Breast epithelium (tissue), 4 donors: Measurements from ENCODE around the gene DPAGT1. TPM values are rescaled to one million over a fixed set of nuclear protein-coding genes. Genes with fewer than 3 reads are reported as not detected.
A peak's percentile ranks its signal among the peaks of the same experiment; 100 is the strongest.

Experiments used
- DNase-seq, 2 donors: peaks; one replicate each; pipeline ENCODE4 v3.0.0-alpha.2; 2019; ENCODE audit warnings: low spot score in 2 of 2
- H3K27ac ChIP-seq, 2 donors: fragments of 200-600 bp; sonication (generic) in 1 of 2; one replicate each; pipeline ENCODE4 v1.5.1; 2016 to 2019; ENCODE audit warnings: mild to moderate bottlenecking in 1 of 2
- H3K27me3 ChIP-seq, 2 donors: fragments of 200-600 bp; sonication (generic) in 1 of 2; one replicate each; pipeline versions ENCODE4 v1.5.1 to v1.6.0; 2017 to 2019; ENCODE audit warnings: control low read depth in 1 of 2, mild to moderate bottlenecking in 1 of 2
- H3K36me3 ChIP-seq: fragments of 200-600 bp; one replicate; pipeline ENCODE4 v1.5.1; 2019
- H3K4me1 ChIP-seq, 2 donors: fragments of 200-600 bp; sonication (generic); one replicate each; pipeline ENCODE4 v1.5.1; 2016 to 2019; ENCODE audit warnings: control low read depth in 1 of 2
- H3K4me3 ChIP-seq, 3 donors: fragments of 200-600 bp; sonication (generic); 1 replicate in 2 of 3; 2 replicates in 1 of 3; pipeline ENCODE4 v1.5.1; 2016 to 2019; ENCODE audit warnings: mild to moderate bottlenecking in 3 of 3, moderate library complexity in 2 of 3
- H3K9me3 ChIP-seq, 2 donors: fragments of 200-600 bp; sonication (generic) in 1 of 2; one replicate each; pipeline ENCODE4 v1.5.1; 2016 to 2019; ENCODE audit warnings: control low read depth in 1 of 2
- CTCF ChIP-seq, 3 donors: fragments of 450-650 bp; IDR thresholded peaks; one replicate each; pipeline ENCODE4 v1.5.1; 2016 to 2017; ENCODE audit warnings: antibody characterized with exemption in 3 of 3, mild to moderate bottlenecking in 3 of 3, moderate library complexity in 3 of 3
- POLR2A ChIP-seq: fragments of 450-650 bp; IDR thresholded peaks from one replicate; pipeline ENCODE4 v1.6.1; 2016; ENCODE audit warnings: antibody characterized with exemption, mild to moderate bottlenecking, moderate library complexity
- POLR2AphosphoS5 ChIP-seq, 3 donors: sonication (generic); formaldehyde crosslinking; IDR thresholded peaks; one replicate each; pipeline ENCODE4 v1.6.1; 2017; ENCODE audit warnings: antibody characterized with exemption in 3 of 3
- intact Hi-C: fragments of 100-400 bp; cut with DNase I; formaldehyde crosslinking; loops from one replicate; pipeline ENCODE4 v1.15.1; 2023; ENCODE audit warnings: low total_unique reads
- total RNA-seq, 3 donors: library from RNA; depleted of rRNA; stranded (reverse); fragments of >200 nt; gene quantifications; one replicate each; pipeline ENCODE4 v1.1.0, GENCODE V29; 2016

Gene DPAGT1
- total RNA-seq, 3 donors from 2014 or later = 18.4 to 32.5 (median 27.2) TPM

- Histone ChIP-seq H3K36me3 (peaks cover 4% of the 10 kb centered on the region), H3K4me1 (peaks cover 0 to 5% of the 10 kb centered on the region in 2 donors), H3K27ac (no peak overlapping the region), H3K27me3 (no peaks in the 10 kb centered on the region), H3K4me3 (peak overlapping the region in 1 of 3 donors; percentile 13), H3K9me3 (no peaks in the 10 kb centered on the region)
- intact Hi-C loops = no loop called here
- DNase-seq = no peak
- TF ChIP-seq POLR2AphosphoS5 (IDR thresholded peaks at IDR 0.05) (no peak), POLR2A (no peak), CTCF (IDR thresholded peaks at IDR 0.05) (no peak)
Observed at GRCh38 chr11:119116235-119116594, 14.6 kb upstream of the DPAGT1 start.

- no peak for TF ChIP-seq CTCF (IDR thresholded peaks at IDR 0.05)
- TF ChIP-seq POLR2A = no peak
- TF ChIP-seq POLR2AphosphoS5 (IDR thresholded peaks at IDR 0.05) = no peak
- no peak for DNase-seq
- Histone ChIP-seq H3K4me3 (peak overlapping the region in 1 of 3 donors; percentile 13), H3K36me3 (peaks cover 4% of the 10 kb centered on the region), H3K4me1 (peaks cover 0 to 4% of the 10 kb centered on the region in 2 donors), H3K27ac (no peak overlapping the region), H3K27me3 (no peaks in the 10 kb centered on the region), H3K9me3 (no peaks in the 10 kb centered on the region)
- intact Hi-C loops = no loop called here
Observed at GRCh38 chr11:119115484-119116234, 14.0 kb upstream of the DPAGT1 start.

GRCh38 chr11:119114351-119114750 lies 12.7 kb upstream of the DPAGT1 start:
- Histone ChIP-seq H3K4me1 (no peaks in the 10 kb centered on the region), H3K27ac (no peak overlapping the region), H3K36me3 (peaks cover 4% of the 10 kb centered on the region), H3K9me3 (no peaks in the 10 kb centered on the region), H3K27me3 (no peaks in the 10 kb centered on the region), H3K4me3 (no peak overlapping the region)
- TF ChIP-seq POLR2A = no peak
- TF ChIP-seq CTCF (IDR thresholded peaks at IDR 0.05) = no peak
- TF ChIP-seq POLR2AphosphoS5 (IDR thresholded peaks at IDR 0.05) = no peak
- intact Hi-C loops = no loop called here
- DNase-seq = no peak

DNA sequence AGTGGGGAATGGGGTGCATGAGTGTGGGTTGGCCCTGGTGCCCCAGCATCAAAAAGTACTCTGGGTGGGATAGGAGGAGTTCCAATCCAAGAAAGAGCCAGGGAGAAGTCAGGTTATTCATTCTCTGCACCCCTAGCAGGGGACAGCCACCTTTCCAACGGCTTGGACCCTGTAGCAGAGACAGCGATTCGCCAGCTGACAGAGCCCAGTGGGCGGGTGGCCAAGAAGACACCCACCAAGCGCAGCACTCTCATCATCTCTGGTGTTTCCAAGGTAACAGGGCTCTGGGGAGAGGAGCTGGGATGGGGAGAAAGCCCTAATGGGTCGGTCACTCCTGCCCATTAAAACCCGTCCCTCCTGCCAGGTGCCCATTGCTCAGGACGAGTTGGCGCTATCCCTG lies 12.1 kb upstream of the DPAGT1 start:
- TF ChIP-seq POLR2AphosphoS5 (IDR thresholded peaks at IDR 0.05) = no peak
- peaks cover 4% of the 10 kb centered on the region for H3K36me3 ChIP-seq
- intact Hi-C loops = no loop called here
- DNase-seq = no peak
- H3K27me3 ChIP-seq = no peaks in the 10 kb centered on the region
- no peak overlapping the region for H3K4me3 ChIP-seq
- H3K27ac ChIP-seq = no peak overlapping the region
- no peaks in the 10 kb centered on the region for H3K9me3 ChIP-seq
- no peaks in the 10 kb centered on the region for H3K4me1 ChIP-seq

DNA sequence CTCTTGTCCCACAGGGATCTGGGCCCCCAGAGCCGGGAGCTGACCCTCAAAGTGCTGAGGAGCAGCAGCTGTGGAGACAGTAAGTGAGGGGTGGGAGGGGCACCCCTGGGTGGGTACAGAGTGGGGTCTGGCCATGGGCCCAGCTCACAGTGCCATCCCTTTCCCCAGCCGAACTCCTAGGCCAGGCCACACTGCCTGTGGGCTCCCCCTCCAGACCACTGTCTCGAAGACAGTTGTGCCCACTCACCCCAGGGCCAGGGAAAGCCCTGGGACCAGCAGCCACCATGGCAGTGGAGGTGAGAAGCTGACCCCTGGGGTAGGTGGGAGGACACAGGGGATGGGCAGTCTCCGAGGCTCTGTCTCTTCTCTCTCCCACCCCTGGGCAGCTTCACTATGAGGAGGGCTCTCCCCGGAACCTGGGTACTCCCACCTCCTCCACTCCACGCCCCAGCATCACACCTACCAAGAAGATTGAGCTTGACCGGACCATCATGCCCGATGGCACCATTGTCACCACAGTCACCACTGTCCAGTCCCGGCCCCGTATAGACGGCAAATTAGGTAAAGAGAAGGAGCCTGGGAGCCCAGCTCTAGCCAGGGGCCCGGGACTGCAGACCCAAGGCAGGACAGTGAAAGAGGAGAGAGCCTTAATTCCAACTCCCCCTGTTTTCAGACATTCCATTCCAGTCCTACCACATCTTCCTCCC lies 10.8 kb upstream of the DPAGT1 start:
- H3K4me3 ChIP-seq = no peak overlapping the region
- intact Hi-C loops = no loop called here
- peaks cover 0 to 4% of the 10 kb centered on the region in 2 donors for H3K4me1 ChIP-seq
- no peak for TF ChIP-seq POLR2A
- no peak for TF ChIP-seq CTCF (IDR thresholded peaks at IDR 0.05)
- no peak for TF ChIP-seq POLR2AphosphoS5 (IDR thresholded peaks at IDR 0.05)
- H3K27ac ChIP-seq = no peak overlapping the region
- no peaks in the 10 kb centered on the region for H3K27me3 ChIP-seq
- no peaks in the 10 kb centered on the region for H3K9me3 ChIP-seq
- peaks cover 4% of the 10 kb centered on the region for H3K36me3 ChIP-seq
- no peak for DNase-seq
